Parathyroid adenoma (tissue), 2 donors: Measurements from ENCODE around the gene HARS1.
"Not testable (repeated sequence)": the region's sequence is repeated elsewhere in the genome, so short reads cannot be mapped to it uniquely, and the experiment has no call there.

Experiments used
- H2AFZ ChIP-seq: fragments of 300-600 bp; sonication (generic); one replicate; pipeline ENCODE4 v1.7.0; 2017; ENCODE audit warnings: antibody characterized with exemption, mild to moderate bottlenecking
- H3K27ac ChIP-seq: fragments of 300-600 bp; sonication (generic); one replicate; pipeline ENCODE4 v1.7.0; 2017
- H3K27me3 ChIP-seq: fragments of 300-600 bp; sonication (generic); one replicate; pipeline ENCODE4 v1.7.0; 2017; ENCODE audit warnings: low read length; ENCODE audit not compliant: control insufficient read depth, insufficient read depth
- H3K36me3 ChIP-seq: fragments of 300-600 bp; sonication (generic); one replicate; pipeline ENCODE4 v1.7.0; 2017; ENCODE audit warnings: low read length; ENCODE audit not compliant: control insufficient read depth, insufficient read depth
- H3K4me1 ChIP-seq: fragments of 300-600 bp; sonication (generic); one replicate; pipeline ENCODE4 v1.7.0; 2017; ENCODE audit warnings: control low read depth
- H3K4me2 ChIP-seq: fragments of 300-600 bp; sonication (generic); one replicate; pipeline ENCODE4 v1.7.0; 2017; ENCODE audit warnings: low read length
- H3K4me3 ChIP-seq: fragments of 300-600 bp; sonication (generic); one replicate; pipeline ENCODE4 v1.7.0; 2017; ENCODE audit warnings: low read depth, low read length
- H3K79me2 ChIP-seq: fragments of 300-600 bp; sonication (generic); one replicate; pipeline ENCODE4 v1.7.0; 2017; ENCODE audit warnings: control low read depth
- H3K9ac ChIP-seq: fragments of 300-600 bp; sonication (generic); one replicate; pipeline ENCODE4 v1.7.0; 2017; ENCODE audit warnings: mild to moderate bottlenecking
- H3K9me3 ChIP-seq: fragments of 300-600 bp; sonication (generic); one replicate; pipeline ENCODE4 v1.7.0; 2017; ENCODE audit warnings: low read length; ENCODE audit not compliant: control insufficient read depth
- CTCF ChIP-seq: fragments of 300-600 bp; sonication (generic); IDR thresholded peaks from one replicate; pipeline ENCODE4 v1.7.0; 2017; ENCODE audit warnings: antibody characterized with exemption, mild to moderate bottlenecking
- donor health status: primary hyperparathyroidism.

Gene HARS1

GRCh38 chr5:140725799-140726471, 34.8 kb upstream of the HARS1 start:
- Histone ChIP-seq H3K4me2 (peak overlapping the region; percentile 37), H3K36me3 (no peaks in the 10 kb centered on the region), H3K79me2 (no peaks in the 10 kb centered on the region), H3K9me3 (no peaks in the 10 kb centered on the region), H3K9ac (no peak overlapping the region), H3K27me3 (no peaks in the 10 kb centered on the region), H3K27ac (peak overlapping the region; percentile 42), H3K4me3 (no peak overlapping the region), H2AFZ (peak overlapping the region; percentile 86), H3K4me1 (no peaks in the 10 kb centered on the region)
- no peak for TF ChIP-seq CTCF

- not testable (repeated sequence) for H3K79me2 ChIP-seq, H3K27me3 ChIP-seq, H3K9me3 ChIP-seq, H3K4me1 ChIP-seq, H3K9ac ChIP-seq, H3K36me3 ChIP-seq, H2AFZ ChIP-seq, H3K4me3 ChIP-seq, H3K4me2 ChIP-seq, H3K27ac ChIP-seq
Measured at GRCh38 chr5:140721395-140721794, 30.2 kb upstream of the HARS1 start.

GRCh38 chr5:140720738-140721137, 29.6 kb upstream of the HARS1 start:
- H3K9me3 ChIP-seq = not testable (repeated sequence)

GRCh38 chr5:140718266-140718592, 27.1 kb upstream of the HARS1 start:
- Histone ChIP-seq H3K27me3 (no peaks in the 10 kb centered on the region), H3K4me2 (no peak overlapping the region), H3K36me3 (no peaks in the 10 kb centered on the region), H3K4me1 (no peaks in the 10 kb centered on the region), H3K9ac (no peak overlapping the region), H3K9me3 (no peaks in the 10 kb centered on the region), H3K27ac (no peak overlapping the region), H3K79me2 (no peaks in the 10 kb centered on the region), H3K4me3 (no peak overlapping the region), H2AFZ (no peak overlapping the region)
- no peak for TF ChIP-seq CTCF

More at GRCh38 chr5:140720738-140721137, 29.6 kb upstream of the HARS1 start:
- not testable (repeated sequence) for H3K9ac ChIP-seq, H3K4me3 ChIP-seq, H2AFZ ChIP-seq, H3K4me2 ChIP-seq, H3K27ac ChIP-seq, H3K27me3 ChIP-seq, H3K36me3 ChIP-seq, H3K79me2 ChIP-seq, H3K4me1 ChIP-seq

- not testable (repeated sequence) for H3K4me1 ChIP-seq, H3K36me3 ChIP-seq, H3K9me3 ChIP-seq, H2AFZ ChIP-seq, H3K79me2 ChIP-seq, H3K4me2 ChIP-seq, H3K9ac ChIP-seq, H3K27ac ChIP-seq, H3K27me3 ChIP-seq, H3K4me3 ChIP-seq
Measured at GRCh38 chr5:140716238-140716637, 25.1 kb upstream of the HARS1 start.

GRCh38 chr5:140713562-140714094, 22.5 kb upstream of the HARS1 start:
- no peak overlapping the region for H3K27ac ChIP-seq
- H3K9me3 ChIP-seq = no peaks in the 10 kb centered on the region
- no peak overlapping the region for H3K9ac ChIP-seq
- no peak for TF ChIP-seq CTCF
- H3K4me2 ChIP-seq = no peak overlapping the region
- no peaks in the 10 kb centered on the region for H3K27me3 ChIP-seq
- no peaks in the 10 kb centered on the region for H3K4me1 ChIP-seq
- H3K36me3 ChIP-seq = no peaks in the 10 kb centered on the region
- H3K79me2 ChIP-seq = no peaks in the 10 kb centered on the region
- H3K4me3 ChIP-seq = no peak overlapping the region
- no peak overlapping the region for H2AFZ ChIP-seq
